NCI-H1930 (cell line): ENCODE data around the gene USP37.

Experiments
- DNase-seq, 2 experiments: peaks; one replicate each; lab custom pipeline; 2025; lab: John Stamatoyannopoulos, UW

Gene USP37, protein sequence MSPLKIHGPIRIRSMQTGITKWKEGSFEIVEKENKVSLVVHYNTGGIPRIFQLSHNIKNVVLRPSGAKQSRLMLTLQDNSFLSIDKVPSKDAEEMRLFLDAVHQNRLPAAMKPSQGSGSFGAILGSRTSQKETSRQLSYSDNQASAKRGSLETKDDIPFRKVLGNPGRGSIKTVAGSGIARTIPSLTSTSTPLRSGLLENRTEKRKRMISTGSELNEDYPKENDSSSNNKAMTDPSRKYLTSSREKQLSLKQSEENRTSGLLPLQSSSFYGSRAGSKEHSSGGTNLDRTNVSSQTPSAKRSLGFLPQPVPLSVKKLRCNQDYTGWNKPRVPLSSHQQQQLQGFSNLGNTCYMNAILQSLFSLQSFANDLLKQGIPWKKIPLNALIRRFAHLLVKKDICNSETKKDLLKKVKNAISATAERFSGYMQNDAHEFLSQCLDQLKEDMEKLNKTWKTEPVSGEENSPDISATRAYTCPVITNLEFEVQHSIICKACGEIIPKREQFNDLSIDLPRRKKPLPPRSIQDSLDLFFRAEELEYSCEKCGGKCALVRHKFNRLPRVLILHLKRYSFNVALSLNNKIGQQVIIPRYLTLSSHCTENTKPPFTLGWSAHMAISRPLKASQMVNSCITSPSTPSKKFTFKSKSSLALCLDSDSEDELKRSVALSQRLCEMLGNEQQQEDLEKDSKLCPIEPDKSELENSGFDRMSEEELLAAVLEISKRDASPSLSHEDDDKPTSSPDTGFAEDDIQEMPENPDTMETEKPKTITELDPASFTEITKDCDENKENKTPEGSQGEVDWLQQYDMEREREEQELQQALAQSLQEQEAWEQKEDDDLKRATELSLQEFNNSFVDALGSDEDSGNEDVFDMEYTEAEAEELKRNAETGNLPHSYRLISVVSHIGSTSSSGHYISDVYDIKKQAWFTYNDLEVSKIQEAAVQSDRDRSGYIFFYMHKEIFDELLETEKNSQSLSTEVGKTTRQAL

GRCh38 chr2:218568190-218569037 lies at the start of gene USP37, which contains the start of gene CNOT9:
Gene USP37, minus strand, starts transcription at chr2:218568351. Its CDS starts 9,698 bp downstream, at chr2:218558653.
Gene CNOT9, plus strand, starts transcription at chr2:218568839. Its CDS starts 116 bp downstream, at chr2:218568955.
- DNase-seq: peak; percentile 97

- DNase-seq: no peak
Measured at GRCh38 chr2:218615868-218616315, 47.7 kb upstream of the USP37 start.

GRCh38 chr2:218607436-218608115 lies 39.4 kb upstream of the USP37 start, which contains the start of gene PLCD4:
Gene PLCD4, plus strand, starts transcription at chr2:218607899. Its CDS starts 7,841 bp downstream, at chr2:218615740.
- no peak for DNase-seq

DNA sequence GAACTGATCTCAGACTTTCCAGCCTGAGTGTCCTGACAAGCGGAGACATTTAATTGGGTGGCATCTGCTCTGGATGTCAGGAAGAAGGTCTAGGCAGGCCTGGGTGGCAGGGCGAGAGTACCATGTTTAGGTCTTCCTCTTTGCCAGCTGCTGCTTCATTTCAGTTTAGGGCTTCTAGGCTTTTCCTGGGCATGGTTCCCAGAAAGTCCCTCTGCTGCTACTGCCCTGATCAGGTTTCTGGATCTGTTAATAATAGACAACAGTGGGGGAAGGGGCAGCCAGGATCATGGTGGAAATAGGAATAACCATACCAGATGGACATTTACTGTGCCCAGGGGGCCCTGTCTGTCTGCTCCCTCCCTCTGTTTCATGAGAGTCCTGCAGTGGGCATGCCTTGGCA lies 37.3 kb upstream of the USP37 start:
- no peak for DNase-seq

GRCh38 chr2:218585541-218585940 lies 17.4 kb upstream of the USP37 start:
- no peak for DNase-seq

- DNase-seq: no peak
Measured at GRCh38 chr2:218583983-218584850, 16.1 kb upstream of the USP37 start.

- DNase-seq: no peak
Measured at GRCh38 chr2:218582076-218582475, 13.9 kb upstream of the USP37 start.

DNA sequence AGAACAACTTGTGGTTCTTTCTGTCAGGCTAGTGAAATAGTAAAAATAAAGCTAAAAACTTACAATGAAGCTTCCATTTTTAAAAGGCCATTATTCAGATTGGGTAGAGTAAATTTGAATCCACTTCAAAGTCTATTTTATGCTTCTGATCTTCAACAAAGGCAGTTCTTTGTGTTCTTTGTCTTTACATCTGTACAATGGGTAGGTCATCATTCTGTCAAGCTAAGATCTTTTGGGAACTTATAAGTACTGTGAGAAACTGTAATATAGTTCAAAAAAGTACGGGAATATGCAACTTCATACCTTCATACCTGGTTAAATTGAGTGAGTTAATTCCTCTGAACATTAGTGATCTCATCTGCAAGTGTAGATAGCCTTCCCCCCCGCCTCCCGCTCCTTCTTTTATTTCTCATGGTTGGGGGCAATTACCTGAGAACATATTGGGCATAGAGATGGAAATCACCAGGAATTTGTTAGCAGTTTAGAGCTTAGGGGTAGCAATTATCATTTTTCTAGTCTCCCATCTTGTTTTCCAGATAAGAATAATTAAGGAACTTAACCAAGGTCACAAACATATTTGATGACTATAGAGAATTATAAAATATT lies 10.2 kb upstream of the USP37 start:
- DNase-seq: no peak

- no peak for DNase-seq
Measured at GRCh38 chr2:218577482-218578220, 9.5 kb upstream of the USP37 start.

GRCh38 chr2:218576854-218577253 lies 8.7 kb upstream of the USP37 start:
- no peak for DNase-seq

- no peak for DNase-seq
Measured at GRCh38 chr2:218570850-218571249, 2.7 kb upstream of the USP37 start.

DNA sequence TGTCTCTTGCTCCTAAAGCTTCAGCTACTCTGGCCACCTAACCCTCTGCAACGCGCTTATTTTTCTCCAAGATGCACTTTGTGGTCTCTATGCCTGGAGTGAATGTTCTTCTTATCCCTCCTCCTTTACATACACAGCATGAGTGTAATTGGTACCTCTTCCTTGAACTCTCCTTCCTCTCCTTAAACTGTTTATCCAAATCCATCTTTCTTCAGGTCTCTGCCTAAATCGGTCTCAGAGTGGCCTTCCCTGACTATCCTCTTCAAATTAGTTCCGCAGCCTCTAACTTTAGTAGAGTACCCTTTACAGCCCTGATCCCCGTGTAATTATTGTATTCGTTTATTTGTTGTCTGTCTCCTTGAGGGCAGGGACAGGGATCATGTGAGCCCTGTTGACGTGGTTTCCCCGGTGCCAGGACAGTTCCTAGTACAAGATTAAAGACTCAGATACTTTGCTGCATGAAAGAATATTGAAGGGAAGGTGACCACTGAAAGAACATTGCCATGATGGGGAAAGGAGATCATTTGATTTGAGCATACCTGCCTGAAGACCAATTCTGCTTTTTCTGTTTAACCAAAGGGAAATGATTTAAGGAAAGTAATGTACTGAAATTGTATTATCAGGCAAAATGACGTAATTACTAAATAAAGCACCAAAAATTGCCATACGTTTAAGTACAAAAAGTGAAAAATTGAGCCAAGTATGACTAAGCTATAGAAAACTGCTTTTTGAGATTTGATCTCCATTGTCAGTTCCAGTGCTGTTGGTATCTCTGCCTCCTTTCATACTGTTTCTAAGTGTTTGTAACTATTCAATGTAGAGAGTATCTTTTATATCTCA lies 1.7 kb upstream of the USP37 start:
- DNase-seq: no peak

GRCh38 chr2:218569038-218569431 lies 884 bp upstream of the USP37 start:
- DNase-seq: peak in 1 of 2 experiments; percentile 33

DNA sequence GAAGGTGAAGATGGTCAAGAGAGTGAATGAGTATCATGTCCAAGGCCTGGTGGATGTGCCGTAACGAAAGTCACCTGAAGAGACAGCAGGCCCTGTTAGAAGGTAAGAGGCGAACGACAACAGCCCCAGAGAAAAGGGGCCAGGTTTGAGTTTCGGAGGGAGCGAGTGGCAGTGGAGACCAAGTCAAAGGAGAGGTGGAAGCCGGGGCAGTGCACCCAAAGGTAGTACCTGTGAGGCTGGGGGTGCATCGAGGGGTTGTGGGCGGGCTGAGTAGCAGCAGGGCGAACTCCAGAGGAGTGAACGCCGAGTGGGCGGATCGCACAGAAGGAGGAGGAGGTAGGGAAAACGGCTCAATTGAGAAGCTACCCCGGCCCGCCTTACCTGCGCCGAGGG lies 358 bp downstream of the USP37 start:
- no peak for DNase-seq

DNA sequence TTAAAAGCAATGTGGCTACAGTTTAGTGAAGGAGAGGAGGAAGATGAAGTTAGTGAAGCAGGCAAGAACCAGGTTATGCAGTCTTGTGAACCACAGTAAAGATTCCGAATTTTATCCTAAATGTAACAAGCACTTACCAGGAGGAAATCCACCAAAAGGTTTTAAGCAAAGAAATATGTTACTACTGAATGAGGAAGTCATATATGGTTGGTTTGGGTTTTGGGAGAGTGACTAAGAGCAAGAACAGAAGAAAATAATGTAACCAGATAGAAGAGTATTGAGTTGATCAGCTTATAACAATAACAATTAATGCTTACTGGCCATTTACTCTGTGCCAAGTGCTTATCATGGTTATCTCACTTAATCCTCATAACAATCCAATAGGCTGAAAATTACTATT lies 1.9 kb downstream of the USP37 start:
- DNase-seq: no peak

DNA sequence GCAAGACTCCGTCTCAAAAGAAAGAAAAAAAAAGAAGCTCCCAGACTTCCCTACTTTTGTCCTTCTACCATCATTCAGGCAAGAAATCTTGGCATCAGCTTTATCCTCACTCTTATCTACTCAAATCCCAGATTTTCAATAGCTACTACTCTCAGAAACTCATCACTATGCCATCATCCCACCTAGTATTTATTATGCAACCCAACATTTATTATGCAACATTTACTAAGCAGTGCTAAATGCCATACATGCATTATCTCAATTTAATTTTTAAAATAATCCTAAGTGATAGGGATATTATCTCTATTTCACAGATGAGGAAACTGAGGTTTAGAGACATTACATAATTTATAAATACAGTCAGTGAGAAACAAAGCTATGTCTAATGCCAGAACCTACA lies 4.1 kb downstream of the USP37 start:
- DNase-seq: no peak

- DNase-seq: no peak
Measured at GRCh38 chr2:218558986-218559385, 9.2 kb downstream of the USP37 start.

DNA sequence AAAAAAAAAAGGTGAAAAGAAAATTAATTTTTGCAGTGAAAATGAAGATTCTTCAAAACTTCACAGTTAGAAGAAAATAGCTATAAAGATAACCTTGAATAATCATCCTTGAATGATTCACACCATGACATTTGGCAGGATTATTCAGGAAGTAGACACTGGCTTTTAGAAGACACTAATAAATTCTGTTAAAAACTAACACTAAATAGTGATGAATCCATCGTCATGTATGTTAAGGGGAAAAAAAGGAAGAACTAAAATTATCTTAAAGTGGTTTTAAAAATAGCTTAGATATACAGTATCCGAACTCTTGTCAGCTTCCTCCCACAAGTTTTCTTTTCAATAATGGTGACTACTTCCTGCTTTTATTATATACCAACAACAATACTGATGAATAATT lies 10.2 kb downstream of the USP37 start:
- no peak for DNase-seq
